ENCODE data around the gene DNAJB11.

GRCh38 chr3:186523022-186523421, 47.5 kb upstream of the DNAJB11 start:
- TF ChIP-seq CTCF (IDR thresholded peaks at IDR 0.05) (no peak), ZFX (IDR thresholded peaks at IDR 0.05; ENCODE audit: borderline replicate concordance) (no peak)
